ENCODE data around the gene ADRA2C.

GRCh38 chr4:3720466-3720865 is 45.7 kb upstream of the ADRA2C start:
- TF ChIP-seq CTCF (conservative IDR thresholded peaks at IDR 0.05; ENCODE audit: low read depth in 2 of 2): no peak
- no peak for TF ChIP-seq EZH2phosphoT487 (IDR thresholded peaks at IDR 0.05; ENCODE audit: unreplicated experiment)
- TF ChIP-seq CREB1 (CRISPR knock-in tag; IDR thresholded peaks at IDR 0.05; ENCODE audit: low read depth): no peak
- TF ChIP-seq ETS1 (IDR thresholded peaks at IDR 0.05): no peak
- no peak for TF ChIP-seq REST (IDR thresholded peaks at IDR 0.05; ENCODE audit: unreplicated experiment)
- TF ChIP-seq POLR2AphosphoS5 (IDR thresholded peaks at IDR 0.05; ENCODE audit: low read depth): no peak
- no peak for TF ChIP-seq ZNF114 (CRISPR knock-in tag; IDR thresholded peaks at IDR 0.05)
- no peak for TF ChIP-seq EZH2 (IDR thresholded peaks at IDR 0.05; ENCODE audit: low read depth, unreplicated experiment)
- no peak for TF ChIP-seq JUNB (IDR thresholded peaks at IDR 0.05; ENCODE audit: unreplicated experiment)
- TF ChIP-seq STAT1 (IDR thresholded peaks at IDR 0.05; ENCODE audit: unreplicated experiment): no peak
- no peak for TF ChIP-seq ZNF331 (CRISPR knock-in tag; IDR thresholded peaks at IDR 0.05; ENCODE audit: low read depth)
- no peak for TF ChIP-seq NANOG (IDR thresholded peaks at IDR 0.05; ENCODE audit: borderline replicate concordance)

All from GM23338 (cell line).